Measurements from ENCODE around the gene LOXL4.

DNA sequence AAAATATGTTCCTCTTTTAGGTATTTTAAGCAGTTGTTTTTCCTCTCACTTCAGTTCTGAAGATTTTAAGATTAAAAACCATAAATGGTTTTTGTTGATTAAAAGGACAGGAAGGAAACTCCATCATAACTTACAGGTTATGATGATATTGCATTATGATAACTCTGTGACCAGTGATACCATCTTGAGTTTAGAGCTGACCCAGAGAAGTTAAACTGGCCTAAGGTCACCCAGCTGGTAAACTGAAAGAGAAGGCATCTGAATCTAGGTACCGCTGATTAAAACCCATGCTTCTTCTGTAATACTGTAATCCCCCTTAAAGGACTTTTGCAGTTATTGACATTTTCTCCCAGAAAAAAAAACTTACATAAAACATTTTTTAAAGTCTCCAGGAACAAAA is 29.6 kb downstream of the LOXL4 start:
- no peak for TF ChIP-seq POLR2A (IDR thresholded peaks at IDR 0.05)
- TF ChIP-seq, protein P1, sequence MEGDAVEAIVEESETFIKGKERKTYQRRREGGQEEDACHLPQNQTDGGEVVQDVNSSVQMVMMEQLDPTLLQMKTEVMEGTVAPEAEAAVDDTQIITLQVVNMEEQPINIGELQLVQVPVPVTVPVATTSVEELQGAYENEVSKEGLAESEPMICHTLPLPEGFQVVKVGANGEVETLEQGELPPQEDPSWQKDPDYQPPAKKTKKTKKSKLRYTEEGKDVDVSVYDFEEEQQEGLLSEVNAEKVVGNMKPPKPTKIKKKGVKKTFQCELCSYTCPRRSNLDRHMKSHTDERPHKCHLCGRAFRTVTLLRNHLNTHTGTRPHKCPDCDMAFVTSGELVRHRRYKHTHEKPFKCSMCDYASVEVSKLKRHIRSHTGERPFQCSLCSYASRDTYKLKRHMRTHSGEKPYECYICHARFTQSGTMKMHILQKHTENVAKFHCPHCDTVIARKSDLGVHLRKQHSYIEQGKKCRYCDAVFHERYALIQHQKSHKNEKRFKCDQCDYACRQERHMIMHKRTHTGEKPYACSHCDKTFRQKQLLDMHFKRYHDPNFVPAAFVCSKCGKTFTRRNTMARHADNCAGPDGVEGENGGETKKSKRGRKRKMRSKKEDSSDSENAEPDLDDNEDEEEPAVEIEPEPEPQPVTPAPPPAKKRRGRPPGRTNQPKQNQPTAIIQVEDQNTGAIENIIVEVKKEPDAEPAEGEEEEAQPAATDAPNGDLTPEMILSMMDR (IDR thresholded peaks at IDR 0.05): no peak

All from Peyer's patch (tissue), 4 donors.